ENCODE measurements around the gene PSMG3.
"Not testable (repeated sequence)": the region's sequence is repeated elsewhere in the genome, so short reads cannot be mapped to it uniquely, and the experiment has no call there.

Gene PSMG3

DNA sequence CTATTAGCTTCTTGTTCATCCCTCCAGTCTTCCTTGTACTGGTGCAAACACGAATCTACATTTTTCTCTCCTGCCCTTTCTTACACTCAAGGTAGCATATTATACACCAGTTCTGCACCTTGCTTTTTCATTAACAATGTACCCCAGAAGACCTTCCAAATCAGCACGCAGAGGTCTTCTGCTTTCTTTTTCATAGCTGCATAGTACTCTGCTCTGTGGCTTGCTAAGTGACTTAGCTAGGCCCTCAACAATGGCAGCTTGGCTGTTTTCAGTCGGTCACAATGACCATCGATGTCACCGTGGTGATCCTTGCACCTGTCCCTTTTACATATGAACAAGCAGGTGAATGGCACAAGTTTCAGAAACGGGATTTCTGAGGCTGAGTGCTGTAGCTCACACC, 44.4 kb downstream of the PSMG3 start:
- Mint-ChIP-seq H3K4me3 (no peak overlapping the region), H3K27me3 (ENCODE audit: low read depth, poor library complexity) (peaks cover 70% of the 10 kb centered on the region), H3K27ac (no peak overlapping the region), H3K36me3 (ENCODE audit: low read depth) (no peaks in the 10 kb centered on the region), H3K9me3 (peaks cover 3% of the 10 kb centered on the region), H3K4me1 (peaks cover 18% of the 10 kb centered on the region)
- no peak for TF ChIP-seq CTCF (IDR thresholded peaks at IDR 0.05)
- no peak for DNase-seq

DNA sequence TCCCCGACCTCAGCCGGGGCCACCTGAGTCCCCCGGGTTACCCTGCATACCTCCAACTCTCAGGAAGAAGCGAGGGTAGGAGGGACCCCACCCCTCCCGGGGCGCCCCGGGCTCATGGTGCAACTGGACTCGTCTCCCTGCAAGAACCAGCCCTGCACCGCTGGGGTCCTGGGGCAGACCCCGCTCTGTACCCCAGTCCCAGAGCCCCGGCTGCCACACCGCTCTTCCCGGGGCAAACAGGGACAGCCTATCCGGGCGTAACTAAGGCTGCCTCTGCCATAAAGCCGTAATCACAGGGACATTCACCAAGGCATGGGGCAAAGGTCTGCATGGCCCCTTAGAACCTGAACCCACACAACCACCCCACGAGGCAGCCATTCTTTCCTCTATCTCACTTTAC, 46.0 kb downstream of the PSMG3 start:
- Mint-ChIP-seq H3K36me3 (ENCODE audit: low read depth) (peaks cover 6% of the 10 kb centered on the region), H3K4me1 (peaks cover 18% of the 10 kb centered on the region), H3K27ac (no peak overlapping the region), H3K9me3 (peaks cover 18% of the 10 kb centered on the region), H3K27me3 (ENCODE audit: low read depth, poor library complexity) (peaks cover 67% of the 10 kb centered on the region), H3K4me3 (no peak overlapping the region)
- no peak for DNase-seq
- no peak for TF ChIP-seq CTCF (IDR thresholded peaks at IDR 0.05)

DNA sequence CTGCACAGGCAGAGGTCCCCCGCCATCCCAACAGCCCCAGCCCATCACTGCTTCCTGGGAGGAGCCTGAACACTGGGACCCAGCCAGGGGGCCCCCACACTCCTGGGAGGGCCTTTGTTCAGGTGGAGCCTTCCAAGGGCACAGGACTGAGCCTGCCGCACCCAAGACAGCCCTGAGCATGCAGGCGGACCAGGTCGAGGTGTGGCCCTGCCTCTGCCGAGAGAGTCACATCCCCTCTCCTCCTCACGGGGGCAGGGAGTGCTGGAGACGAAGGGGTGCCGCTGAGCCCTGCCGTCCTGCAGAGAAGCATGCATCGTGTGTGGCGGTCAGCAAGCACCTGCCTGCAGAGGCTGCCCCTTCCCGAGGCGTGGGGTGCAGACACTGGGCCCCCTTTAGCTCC, 46.6 kb downstream of the PSMG3 start:
- Mint-ChIP-seq H3K9me3 (peaks cover 20% of the 10 kb centered on the region), H3K4me1 (peaks cover 18% of the 10 kb centered on the region), H3K27me3 (ENCODE audit: low read depth, poor library complexity) (peaks cover 62% of the 10 kb centered on the region), H3K27ac (no peak overlapping the region), H3K4me3 (no peak overlapping the region), H3K36me3 (ENCODE audit: low read depth) (peaks cover 6% of the 10 kb centered on the region)
- no peak for TF ChIP-seq CTCF (IDR thresholded peaks at IDR 0.05)
- DNase-seq, result no peak

- H3K4me3 Mint-ChIP-seq, result no peak overlapping the region
- peaks cover 49% of the 10 kb centered on the region for H3K27me3 Mint-ChIP-seq (ENCODE audit: low read depth, poor library complexity)
- peaks cover 16% of the 10 kb centered on the region for H3K4me1 Mint-ChIP-seq
- peaks cover 6% of the 10 kb centered on the region for H3K36me3 Mint-ChIP-seq (ENCODE audit: low read depth)
- TF ChIP-seq CTCF (IDR thresholded peaks at IDR 0.05), result no peak
- no peak for DNase-seq
- peaks cover 20% of the 10 kb centered on the region for H3K9me3 Mint-ChIP-seq
- H3K27ac Mint-ChIP-seq, result no peak overlapping the region
These were observed 48.4 kb downstream of the PSMG3 start for GRCh38 chr7:1521456-1521855.

DNA sequence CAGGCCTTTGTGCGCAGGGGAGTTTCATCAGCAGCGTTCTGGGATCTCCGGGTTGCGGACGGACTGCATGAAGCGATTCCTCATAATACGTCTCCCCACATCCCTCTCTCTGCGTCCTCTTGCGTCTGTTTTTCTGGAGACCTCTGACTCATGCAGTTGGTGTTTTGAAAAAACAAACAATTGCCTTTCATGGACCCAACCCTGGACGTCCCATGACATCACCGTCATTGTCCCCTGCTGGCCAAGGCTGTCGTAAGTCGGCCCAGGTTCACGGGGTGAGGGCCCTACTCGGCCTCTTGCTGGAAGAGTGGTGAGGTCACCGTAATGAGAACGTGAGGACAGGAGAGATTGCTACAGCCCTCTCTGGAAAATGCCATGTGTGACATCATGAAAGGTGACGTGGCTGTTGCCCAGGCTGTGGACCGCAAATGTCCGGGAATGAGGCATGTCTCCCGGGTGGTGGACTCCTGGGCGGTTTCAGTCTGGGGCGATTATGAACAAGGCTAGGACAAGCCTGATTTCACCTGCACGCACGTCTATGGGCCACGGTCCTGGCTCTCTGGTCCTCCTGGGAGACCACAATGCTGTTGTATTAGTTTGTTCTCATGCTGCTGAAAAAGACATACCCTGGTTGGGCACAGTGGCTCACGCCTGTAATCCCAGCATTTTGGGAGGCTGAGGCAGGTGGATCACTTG, 49.1 kb downstream of the PSMG3 start:
- Mint-ChIP-seq H3K4me1 (peaks cover 21% of the 10 kb centered on the region), H3K27ac (no peak overlapping the region), H3K4me3 (no peak overlapping the region), H3K9me3 (peaks cover 20% of the 10 kb centered on the region), H3K36me3 (ENCODE audit: low read depth) (peaks cover 6% of the 10 kb centered on the region), H3K27me3 (ENCODE audit: low read depth, poor library complexity) (peaks cover 43% of the 10 kb centered on the region)
- DNase-seq, result no peak
- no peak for TF ChIP-seq CTCF (IDR thresholded peaks at IDR 0.05)

- peaks cover 21% of the 10 kb centered on the region for H3K4me1 Mint-ChIP-seq
- not testable (repeated sequence) for DNase-seq; H3K4me3 Mint-ChIP-seq; H3K27ac Mint-ChIP-seq; H3K36me3 Mint-ChIP-seq (ENCODE audit: low read depth)
- H3K9me3 Mint-ChIP-seq, result peaks cover 20% of the 10 kb centered on the region
- peaks cover 33% of the 10 kb centered on the region for H3K27me3 Mint-ChIP-seq (ENCODE audit: low read depth, poor library complexity)
These were observed 50.4 kb downstream of the PSMG3 start for GRCh38 chr7:1519322-1519922.

All from nephron progenitor cell (in vitro differentiated cells).